Erythroblast (primary cell): ENCODE measurements around the gene UBE3C.

Experiments used
- GATA1 ChIP-seq: IDR thresholded peaks from 2 replicates; pipeline ENCODE4 v1.6.1; 2011; ENCODE audit warnings: low read depth, mild to moderate bottlenecking, control low read depth, low read length, moderate library complexity
- POLR2A ChIP-seq: IDR thresholded peaks from 2 replicates; pipeline ENCODE4 v1.6.1; 2011; ENCODE audit warnings: mild to moderate bottlenecking, low read length

GRCh38 chr7:157292770-157293412 lies 154.2 kb downstream of the UBE3C start:
- TF ChIP-seq POLR2A (no peak), GATA1 (no peak)
